Thyroid gland (tissue), 4 donors: ENCODE data around the gene SPRED2. TPM values are rescaled to one million over a fixed set of nuclear protein-coding genes. Genes with fewer than 3 reads are reported as not detected.

Experiments used
- DNase-seq, 2 donors: peaks; one replicate each; pipeline ENCODE4 v3.0.0-alpha.2; 2019
- H3K27ac ChIP-seq, 3 donors: fragments of 200-600 bp; sonication (generic); 1 replicate in 2 of 3; 2 replicates in 1 of 3; pipeline ENCODE4 v1.5.1; 2016 to 2019; ENCODE audit warnings: mild to moderate bottlenecking in 1 of 3, moderate library complexity in 1 of 3
- H3K27me3 ChIP-seq: fragments of 200-600 bp; sonication (generic); one replicate; pipeline ENCODE4 v1.5.1; 2019
- H3K36me3 ChIP-seq, 2 donors: fragments of 200-600 bp; sonication (generic); one replicate each; pipeline ENCODE4 v1.5.1; 2016 to 2019
- H3K4me1 ChIP-seq, 2 donors: fragments of 200-600 bp; sonication (generic); one replicate each; pipeline ENCODE4 v1.5.1; 2017 to 2019
- H3K4me3 ChIP-seq, 3 donors: fragments of 200-600 bp; sonication (generic); replicated peaks in 1 of 3; 1 replicate in 2 of 3; 2 replicates in 1 of 3; pipeline ENCODE4 v1.5.1; 2016; ENCODE audit warnings: mild to moderate bottlenecking in 1 of 3
- H3K9me3 ChIP-seq: fragments of 200-600 bp; sonication (generic); one replicate; pipeline ENCODE4 v1.5.1; 2017
- CTCF ChIP-seq, 6 experiments: fragments of 200-600 bp in 3 of 6; fragments of 450-650 bp in 3 of 6; sonication (generic) in 3 of 6; IDR thresholded peaks; one replicate each; pipeline ENCODE4 v1.5.1; 2016 to 2019; ENCODE audit warnings: antibody characterized with exemption in 6 of 6, mild to moderate bottlenecking in 2 of 6, inconsistent platforms in 1 of 6, moderate library complexity in 1 of 6
- POLR2A ChIP-seq, 2 donors: fragments of 450-650 bp; IDR thresholded peaks; one replicate each; pipeline ENCODE4 v1.6.1; 2017; ENCODE audit warnings: antibody characterized with exemption in 2 of 2, mild to moderate bottlenecking in 2 of 2, moderate library complexity in 1 of 2
- WGBS, 2 donors: methylation state at CpG; one replicate each; pipeline ENCODE4 v1.1.5; 2017; 5-methylcytosine and 5-hydroxymethylcytosine counted together
- intact Hi-C: fragments of 100-400 bp; cut with DNase I; formaldehyde crosslinking; loops from one replicate; pipeline ENCODE4 v1.15.1; 2023
- total RNA-seq, 4 donors: library from RNA; depleted of rRNA; stranded (reverse); fragments of >200 nt; gene quantifications; one replicate each; pipeline ENCODE4 v1.2.3, GENCODE V29; 2016

The SPRED2 gene
- total RNA-seq, 4 donors from 2014 or later, result 18.8 to 44.0 (median 25.4) TPM

DNA sequence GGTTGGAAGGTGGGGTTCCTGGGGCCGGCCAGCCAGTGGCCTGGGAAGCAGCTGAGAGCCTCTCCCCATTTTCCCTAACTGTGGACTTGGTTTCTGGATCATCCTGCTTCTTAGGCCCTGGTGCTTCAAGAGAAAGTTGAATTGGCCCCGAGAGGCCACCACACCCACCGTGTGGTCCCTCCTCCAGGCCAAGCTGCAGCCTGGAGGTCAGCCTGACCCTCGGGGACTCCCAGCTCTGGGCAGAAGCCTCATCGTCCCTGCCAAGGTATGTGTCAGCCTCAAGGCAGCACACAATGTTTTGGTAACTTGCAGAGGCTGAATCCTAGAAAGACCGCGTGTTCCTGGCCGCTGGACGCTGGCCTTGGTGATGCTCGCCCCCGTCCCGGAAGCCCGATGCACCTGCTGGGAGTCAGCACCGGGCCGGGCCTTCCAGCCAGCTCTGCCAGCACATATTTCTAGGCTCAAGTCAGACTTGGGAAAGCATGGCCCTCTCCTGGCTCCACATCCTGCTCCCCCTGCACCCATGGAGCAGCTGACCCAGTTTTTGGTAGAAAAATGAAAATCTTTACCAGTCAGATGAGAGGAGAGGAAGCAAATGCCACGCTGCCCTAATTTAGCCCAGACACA is 132.2 kb downstream of the SPRED2 start:
- intact Hi-C loops, result no loop called here
- Histone ChIP-seq H3K4me1 (peaks cover 13 to 24% of the 10 kb centered on the region in 2 donors), H3K9me3 (no peaks in the 10 kb centered on the region), H3K36me3 (no peaks in the 10 kb centered on the region), H3K27ac (peak overlapping the region in 2 of 3 donors; percentile 24 to 33), H3K27me3 (no peaks in the 10 kb centered on the region), H3K4me3 (no peak overlapping the region)
- peak; percentile 15 to 29 for DNase-seq
- TF ChIP-seq POLR2A (IDR thresholded peaks at IDR 0.05), result no peak
- TF ChIP-seq CTCF (IDR thresholded peaks at IDR 0.05), result no peak
- WGBS, 2 donors, result 51 to 67% methylated on average over 8 to 9 of the region's 16 CpGs

DNA sequence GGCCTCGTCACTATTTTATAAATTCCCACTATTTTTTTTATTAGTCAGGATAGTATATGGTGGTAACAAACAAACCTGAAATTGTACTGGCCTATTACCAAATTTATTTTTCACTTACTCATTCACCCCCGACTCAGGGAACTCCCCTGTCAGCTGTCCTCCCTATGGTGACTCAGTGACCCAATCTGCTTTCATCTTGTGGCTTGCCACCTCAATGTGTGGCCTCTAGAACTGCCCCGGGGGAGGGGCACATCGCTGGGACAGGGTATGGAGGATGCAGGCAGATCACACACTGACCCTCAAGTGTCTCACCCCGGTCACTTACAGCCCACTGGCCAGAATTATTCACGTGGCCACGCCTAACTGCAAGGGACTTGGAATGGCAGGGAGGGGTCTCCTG is 133.2 kb downstream of the SPRED2 start:
- Histone ChIP-seq H3K4me3 (no peak overlapping the region), H3K9me3 (no peaks in the 10 kb centered on the region), H3K27me3 (no peaks in the 10 kb centered on the region), H3K27ac (no peak overlapping the region), H3K36me3 (no peaks in the 10 kb centered on the region), H3K4me1 (peaks cover 13 to 24% of the 10 kb centered on the region in 2 donors)
- intact Hi-C loops, result no loop called here
- 87 to 88% methylated on average over 7 of the region's 7 CpGs for WGBS, 2 donors
- DNase-seq, result no peak
- TF ChIP-seq CTCF (IDR thresholded peaks at IDR 0.05), result no peak
- no peak for TF ChIP-seq POLR2A (IDR thresholded peaks at IDR 0.05)

DNA sequence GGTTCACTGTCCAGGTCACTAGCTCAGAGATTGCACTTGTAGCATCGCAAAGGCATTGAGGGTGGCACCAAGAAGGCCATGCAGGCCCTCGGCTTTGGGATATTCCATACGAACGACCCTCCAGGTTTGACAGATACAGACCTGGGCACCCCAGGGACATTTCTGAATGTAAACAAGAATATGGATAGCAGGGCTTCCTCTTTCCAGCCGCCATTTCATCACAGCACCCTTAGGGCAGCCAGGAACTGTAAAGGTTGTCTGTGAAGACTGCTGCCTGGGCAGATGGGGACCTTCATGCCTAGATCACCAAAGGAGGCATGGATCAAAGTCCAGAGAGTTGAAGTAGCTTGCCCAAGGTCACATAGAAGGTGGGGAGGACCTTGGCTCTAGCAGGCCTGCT is 134.3 kb downstream of the SPRED2 start:
- H3K27ac ChIP-seq, result no peak overlapping the region
- no peaks in the 10 kb centered on the region for H3K9me3 ChIP-seq
- no peak for TF ChIP-seq CTCF (IDR thresholded peaks at IDR 0.05)
- no peak for TF ChIP-seq POLR2A (IDR thresholded peaks at IDR 0.05)
- H3K27me3 ChIP-seq, result no peaks in the 10 kb centered on the region
- peaks cover 13 to 24% of the 10 kb centered on the region in 2 donors for H3K4me1 ChIP-seq
- intact Hi-C loops, result no loop called here
- H3K4me3 ChIP-seq, result no peak overlapping the region
- WGBS, 2 donors, result 88 to 98% methylated on average over 5 of the region's 5 CpGs
- no peak for DNase-seq
- H3K36me3 ChIP-seq, result no peaks in the 10 kb centered on the region

GRCh38 chr2:65297544-65297943 is 134.9 kb downstream of the SPRED2 start:
- 92% methylated on average over 9 of the region's 9 CpGs for WGBS, 2 donors
- no peak overlapping the region for H3K27ac ChIP-seq
- H3K4me3 ChIP-seq, result no peak overlapping the region
- no peaks in the 10 kb centered on the region for H3K36me3 ChIP-seq
- no peak for DNase-seq
- H3K9me3 ChIP-seq, result no peaks in the 10 kb centered on the region
- intact Hi-C loops, result no loop called here
- H3K4me1 ChIP-seq, result peaks cover 13 to 24% of the 10 kb centered on the region in 2 donors
- H3K27me3 ChIP-seq, result no peaks in the 10 kb centered on the region
- TF ChIP-seq CTCF (IDR thresholded peaks at IDR 0.05), result no peak
- no peak for TF ChIP-seq POLR2A (IDR thresholded peaks at IDR 0.05)

DNA sequence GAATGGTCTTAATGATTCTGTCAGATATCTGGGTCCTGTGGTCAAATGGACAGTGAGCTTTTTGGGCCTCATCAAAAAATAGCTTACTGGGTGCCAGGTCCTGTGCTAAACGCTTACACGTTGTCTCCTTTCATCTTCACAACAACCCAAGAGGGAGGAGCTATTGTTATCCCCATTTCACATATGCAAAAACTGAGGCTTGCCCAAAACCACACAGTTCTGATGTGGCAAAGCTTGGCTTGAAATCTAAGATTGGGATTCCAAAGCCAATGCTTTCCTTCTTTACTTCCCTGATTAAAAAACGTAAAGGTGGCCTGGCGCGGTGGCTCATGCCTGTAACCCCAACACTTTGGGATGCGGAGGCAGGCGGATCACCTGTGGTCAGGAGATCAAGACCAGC is 135.4 kb downstream of the SPRED2 start:
- no peak overlapping the region for H3K4me3 ChIP-seq
- H3K36me3 ChIP-seq, result no peaks in the 10 kb centered on the region
- DNase-seq, result no peak
- WGBS, 2 donors, result 95 to 100% methylated on average over 7 of the region's 7 CpGs
- H3K9me3 ChIP-seq, result no peaks in the 10 kb centered on the region
- H3K27me3 ChIP-seq, result no peaks in the 10 kb centered on the region
- peaks cover 13 to 22% of the 10 kb centered on the region in 2 donors for H3K4me1 ChIP-seq
- H3K27ac ChIP-seq, result no peak overlapping the region
- intact Hi-C loops, result no loop called here
- TF ChIP-seq POLR2A (IDR thresholded peaks at IDR 0.05) (no peak), CTCF (IDR thresholded peaks at IDR 0.05) (no peak)
